Activated naive CD4-positive, alpha-beta T cell treated with anti-CD3 and anti-CD28 coated beads, Interleukin-2, amount 50 U/mL, for 24 hours (primary cell): ENCODE data around the gene MEAK7.

Experiments used
- H3K27ac Mint-ChIP-seq: one replicate; pipeline ENCODE4 v1.8.0; 2021; ENCODE audit warnings: mild to moderate bottlenecking, mixed read lengths
- H3K27me3 Mint-ChIP-seq: one replicate; pipeline ENCODE4 v1.8.0; 2021; ENCODE audit warnings: mixed read lengths
- H3K36me3 Mint-ChIP-seq: one replicate; pipeline ENCODE4 v1.8.0; 2021; ENCODE audit warnings: mixed read lengths
- H3K4me1 Mint-ChIP-seq: one replicate; pipeline ENCODE4 v1.8.0; 2021; ENCODE audit warnings: mixed read lengths
- H3K4me3 Mint-ChIP-seq: one replicate; pipeline ENCODE4 v1.8.0; 2021; ENCODE audit warnings: mild to moderate bottlenecking, mixed read lengths
- H3K9me3 Mint-ChIP-seq: one replicate; pipeline ENCODE4 v1.8.0; 2021; ENCODE audit warnings: mixed read lengths

The MEAK7 gene

GRCh38 chr16:84459533-84459894 is 44.9 kb downstream of the MEAK7 start:
- Mint-ChIP-seq H3K4me1 (no peaks in the 10 kb centered on the region), H3K27ac (no peak overlapping the region), H3K36me3 (peaks cover 2% of the 10 kb centered on the region), H3K27me3 (no peaks in the 10 kb centered on the region), H3K4me3 (no peak overlapping the region), H3K9me3 (no peaks in the 10 kb centered on the region)

GRCh38 chr16:84458606-84459532 is 45.6 kb downstream of the MEAK7 start:
- no peaks in the 10 kb centered on the region for H3K27me3 Mint-ChIP-seq
- no peaks in the 10 kb centered on the region for H3K4me1 Mint-ChIP-seq
- no peak overlapping the region for H3K27ac Mint-ChIP-seq
- no peak overlapping the region for H3K4me3 Mint-ChIP-seq
- no peaks in the 10 kb centered on the region for H3K9me3 Mint-ChIP-seq
- H3K36me3 Mint-ChIP-seq = peaks cover under 1% of the 10 kb centered on the region

- Mint-ChIP-seq H3K27ac (no peak overlapping the region), H3K4me3 (no peak overlapping the region), H3K27me3 (no peaks in the 10 kb centered on the region), H3K4me1 (no peaks in the 10 kb centered on the region), H3K9me3 (no peaks in the 10 kb centered on the region), H3K36me3 (no peaks in the 10 kb centered on the region)
These were observed 49.4 kb downstream of the MEAK7 start for GRCh38 chr16:84455031-84455430.
